NCI-H69 (cell line): ENCODE data around the gene PRKCH.
A peak's percentile ranks its signal among the peaks of the same experiment; 100 is the strongest.

Experiments used
- DNase-seq: peaks from one replicate; lab custom pipeline; 2025; lab: John Stamatoyannopoulos, UW

Gene PRKCH

GRCh38 chr14:61532123-61532505, 210.7 kb downstream of the PRKCH start:
- no peak for DNase-seq

- no peak for DNase-seq
These were observed 211.4 kb downstream of the PRKCH start for GRCh38 chr14:61532763-61533162.

GRCh38 chr14:61533513-61534255, 212.3 kb downstream of the PRKCH start:
- no peak for DNase-seq

- DNase-seq, result no peak
These were observed 213.7 kb downstream of the PRKCH start for GRCh38 chr14:61535032-61535431.

DNA sequence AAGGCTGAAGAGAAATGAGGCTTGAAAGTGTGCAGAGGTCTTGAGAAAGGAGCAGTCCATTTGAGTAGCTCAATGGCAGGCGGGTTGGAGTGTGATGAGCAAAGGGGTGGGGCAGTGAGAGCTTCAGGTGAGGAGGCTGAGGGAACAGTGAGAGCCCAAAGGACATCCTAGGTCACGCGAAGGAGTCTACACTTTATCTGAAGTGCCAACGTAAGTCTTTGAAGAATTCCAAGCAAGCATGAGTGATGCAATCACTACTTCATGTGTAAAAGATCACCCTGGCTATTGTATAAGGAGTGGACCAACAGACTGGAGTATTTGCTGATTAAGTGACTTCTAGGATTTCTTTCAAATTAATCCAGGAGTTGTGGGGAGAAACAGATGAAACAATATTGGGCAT, 214.1 kb downstream of the PRKCH start:
- no peak for DNase-seq

GRCh38 chr14:61536661-61537562, 215.5 kb downstream of the PRKCH start:
- no peak for DNase-seq

DNA sequence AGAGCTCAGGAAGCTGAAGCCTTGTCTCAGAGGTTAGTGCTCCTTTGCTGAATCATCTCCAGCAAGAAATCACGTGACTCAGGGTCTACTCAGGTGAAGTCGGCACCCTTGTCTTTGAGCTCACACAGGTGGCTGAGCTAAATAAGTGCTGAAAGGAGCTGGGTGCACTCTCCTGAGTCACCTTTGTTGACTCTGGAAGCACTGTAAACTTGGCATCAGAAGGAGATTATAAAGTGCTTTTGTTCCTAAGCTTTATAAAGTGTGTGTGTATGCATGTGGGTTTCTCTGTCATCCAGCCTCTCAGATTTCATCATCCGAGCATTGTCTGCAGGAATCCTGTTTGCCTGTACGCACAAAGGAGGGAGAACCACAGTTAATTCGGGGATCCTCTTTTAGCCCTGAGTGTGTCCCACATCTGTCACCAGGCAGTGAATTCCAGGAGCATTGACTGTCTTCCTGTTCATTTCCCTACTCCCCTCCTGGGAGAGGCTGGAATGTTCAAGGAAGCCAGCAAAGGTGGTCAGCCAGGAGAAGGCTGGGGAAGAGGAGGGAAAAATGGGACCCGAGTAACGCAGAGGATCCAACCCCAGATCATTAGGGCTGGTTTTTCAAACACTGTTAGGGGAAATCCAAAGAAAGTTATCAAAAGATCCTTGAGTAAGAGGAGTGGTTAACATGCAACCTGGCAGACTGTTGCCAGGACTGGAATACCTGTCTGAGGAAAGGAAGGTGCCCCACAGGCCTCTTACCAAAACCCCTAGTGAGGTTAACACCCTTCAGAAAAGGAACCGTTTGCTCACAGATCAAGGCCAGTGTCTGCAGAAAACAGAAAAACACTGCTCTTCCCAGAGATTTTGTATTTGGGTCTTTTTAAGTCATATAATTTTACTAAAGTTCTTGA, 216.4 kb downstream of the PRKCH start:
- peak; percentile 91 for DNase-seq

DNA sequence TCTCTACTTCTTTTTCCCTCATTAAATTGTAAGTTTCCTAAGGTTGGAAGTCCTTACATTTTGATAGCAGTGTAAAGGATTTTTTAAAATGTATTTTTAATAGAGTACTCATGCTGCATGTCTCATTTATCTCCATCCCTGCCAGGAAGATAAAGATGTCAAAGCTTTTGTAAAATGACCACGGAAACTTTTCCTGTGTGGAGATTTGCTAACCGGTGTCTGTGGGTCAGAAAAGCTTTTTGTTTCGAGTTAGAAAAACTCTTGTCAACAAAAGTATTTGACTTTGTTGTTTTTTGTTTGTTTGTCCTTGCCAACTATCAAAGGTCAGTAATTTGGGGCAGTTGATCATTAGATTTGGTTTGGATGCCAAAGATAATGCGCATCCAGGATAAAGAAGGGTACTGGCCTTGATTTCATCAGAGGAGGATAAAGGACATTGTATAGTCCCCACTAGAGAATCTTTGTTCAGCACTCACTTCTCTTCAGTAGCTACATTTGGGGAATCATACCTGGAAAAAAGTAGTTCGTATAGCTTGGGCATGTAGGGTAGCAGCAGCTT, 217.2 kb downstream of the PRKCH start:
- no peak for DNase-seq

- DNase-seq, result no peak
These were observed 218.3 kb downstream of the PRKCH start for GRCh38 chr14:61539631-61540030.

DNA sequence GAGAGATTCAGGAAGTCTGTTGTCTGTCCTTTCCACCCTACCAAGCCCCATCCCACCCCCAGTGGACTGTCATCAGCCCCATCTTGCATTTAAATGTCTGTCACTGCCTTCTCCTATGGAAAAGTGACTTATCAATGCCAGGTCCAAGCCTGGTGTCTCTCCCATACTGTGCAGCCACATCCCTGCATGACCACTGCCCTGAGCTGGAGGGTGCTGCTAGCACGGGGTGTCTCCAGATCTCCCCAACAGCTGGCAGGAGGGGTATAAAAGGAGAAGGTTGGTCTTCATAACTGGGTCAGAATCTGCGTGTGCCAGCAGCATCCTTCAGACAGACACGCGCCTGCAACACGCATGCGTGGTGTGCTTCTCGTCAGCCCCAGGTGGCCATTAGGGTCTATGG, 219.6 kb downstream of the PRKCH start:
- DNase-seq, result no peak

DNA sequence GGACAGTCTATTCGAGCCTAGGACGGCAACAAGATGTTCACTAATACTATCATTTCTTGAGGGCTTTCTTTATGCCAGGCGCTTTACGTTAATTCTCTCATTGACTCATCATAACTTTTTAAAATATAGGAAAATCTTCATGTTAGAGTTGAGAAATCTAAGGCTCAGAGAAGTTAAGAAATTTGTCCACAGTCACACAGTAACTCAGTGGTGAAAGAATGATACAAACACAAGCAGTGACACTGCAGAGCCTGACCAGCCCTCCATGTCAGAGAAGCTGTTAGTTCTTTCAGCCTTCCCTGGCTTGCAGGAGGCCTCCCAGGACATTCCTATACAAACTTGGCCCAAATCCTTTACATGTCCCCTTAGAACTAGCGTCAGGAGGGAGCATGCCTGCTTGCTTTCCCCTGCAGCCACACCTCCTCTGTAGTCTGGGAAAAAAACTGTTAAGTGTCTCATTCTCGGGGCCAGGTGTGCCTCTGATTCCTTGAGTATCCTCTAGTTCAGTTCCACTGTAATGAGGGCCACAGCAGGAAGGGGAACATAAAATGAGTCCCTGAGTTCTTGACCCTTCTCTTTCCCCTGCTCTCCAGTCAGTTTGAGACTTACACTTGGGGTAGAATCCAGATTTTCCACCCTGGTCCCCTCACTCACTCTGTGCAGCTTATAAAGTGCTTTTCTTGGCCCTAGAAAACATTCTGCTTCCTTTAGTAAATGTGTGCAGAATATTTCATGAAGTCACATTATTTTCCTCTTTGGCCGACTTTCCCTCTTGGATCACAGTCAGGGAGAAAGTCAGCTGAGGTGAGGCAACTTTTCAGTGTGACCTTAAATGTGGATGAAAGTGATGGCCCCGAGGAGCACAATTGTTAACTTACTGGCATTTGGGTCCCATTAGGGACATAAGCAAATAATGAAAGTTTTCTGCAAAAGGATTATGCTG, 221.7 kb downstream of the PRKCH start:
- no peak for DNase-seq

GRCh38 chr14:61543946-61544345, 222.6 kb downstream of the PRKCH start:
- no peak for DNase-seq

- DNase-seq, result no peak
These were observed 223.3 kb downstream of the PRKCH start for GRCh38 chr14:61544448-61545330.

DNA sequence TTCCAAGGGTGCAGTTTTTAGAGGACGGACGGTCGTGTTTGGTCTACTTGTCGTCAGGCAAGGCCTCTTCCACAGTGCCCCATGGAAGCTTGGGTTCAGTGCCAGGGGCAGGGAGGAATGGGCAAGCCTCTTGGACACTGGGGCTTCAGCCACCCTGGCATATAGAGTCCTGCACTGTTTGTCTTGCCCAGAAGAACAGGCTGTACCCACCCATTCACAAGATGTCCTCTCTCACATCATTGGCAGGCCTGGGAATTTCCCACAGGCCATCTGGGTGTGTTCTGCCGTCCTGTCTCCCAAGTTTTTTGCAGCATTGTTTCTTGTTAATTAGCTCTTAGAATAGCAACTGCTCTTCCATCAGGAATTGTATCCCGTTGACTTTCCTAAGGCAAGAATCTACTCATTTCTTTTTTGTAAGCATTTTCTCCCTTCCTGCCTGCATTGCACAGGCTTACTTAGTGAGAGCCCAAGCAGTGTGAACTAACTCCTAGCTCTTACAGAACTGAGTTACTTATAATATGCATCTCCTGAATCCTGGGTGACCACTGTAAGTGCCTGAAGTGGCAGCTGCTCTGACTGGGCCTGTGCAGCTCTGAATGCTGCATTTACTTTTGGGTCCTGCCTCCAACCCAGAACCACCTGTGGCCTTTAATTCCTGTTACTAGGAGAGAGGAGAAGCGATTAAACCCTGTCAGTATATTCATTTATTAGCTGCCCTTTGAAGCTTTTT, 224.5 kb downstream of the PRKCH start:
- no peak for DNase-seq

DNA sequence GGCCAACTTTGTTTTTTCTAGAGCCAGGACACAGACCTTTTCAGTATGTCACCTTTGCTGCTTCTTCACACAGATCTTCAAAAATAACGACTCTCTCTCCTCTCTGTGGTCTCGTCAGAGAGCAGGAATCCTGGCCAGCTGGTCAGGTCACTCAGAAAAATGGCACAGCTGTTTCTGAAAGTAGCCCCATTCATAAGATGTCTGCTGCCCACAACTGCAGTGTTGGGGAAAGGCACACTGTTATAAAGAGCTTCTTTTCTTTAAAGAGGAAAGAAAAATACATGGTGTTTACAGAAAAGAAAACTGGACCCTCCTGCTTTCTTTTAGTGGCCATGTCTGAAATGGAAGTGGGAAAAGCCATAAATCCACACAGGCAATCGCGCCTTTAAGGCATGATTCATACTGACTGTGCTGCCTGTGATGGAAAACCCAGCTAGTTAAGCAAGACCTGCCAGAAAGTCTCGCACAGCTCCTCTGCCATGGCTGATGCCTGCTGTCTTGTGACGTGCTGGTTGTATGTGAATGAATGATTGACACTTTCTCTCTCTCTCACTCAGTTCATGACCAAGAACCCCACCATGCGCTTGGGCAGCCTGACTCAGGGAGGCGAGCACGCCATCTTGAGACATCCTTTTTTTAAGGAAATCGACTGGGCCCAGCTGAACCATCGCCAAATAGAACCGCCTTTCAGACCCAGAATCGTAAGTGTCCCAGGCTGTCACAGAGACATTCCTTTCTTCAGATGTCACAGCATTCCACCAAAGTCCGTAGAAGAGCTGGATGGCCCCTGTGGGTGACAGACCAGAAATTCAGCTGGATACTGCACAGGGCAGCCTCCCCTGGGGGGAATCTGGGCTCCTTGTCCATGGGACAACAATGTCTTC, 226.0 kb downstream of the PRKCH start:
- DNase-seq, result no peak

- no peak for DNase-seq
These were observed 228.0 kb downstream of the PRKCH start for GRCh38 chr14:61549425-61549824.

- no peak for DNase-seq
These were observed 230.0 kb downstream of the PRKCH start for GRCh38 chr14:61551384-61551783.

DNA sequence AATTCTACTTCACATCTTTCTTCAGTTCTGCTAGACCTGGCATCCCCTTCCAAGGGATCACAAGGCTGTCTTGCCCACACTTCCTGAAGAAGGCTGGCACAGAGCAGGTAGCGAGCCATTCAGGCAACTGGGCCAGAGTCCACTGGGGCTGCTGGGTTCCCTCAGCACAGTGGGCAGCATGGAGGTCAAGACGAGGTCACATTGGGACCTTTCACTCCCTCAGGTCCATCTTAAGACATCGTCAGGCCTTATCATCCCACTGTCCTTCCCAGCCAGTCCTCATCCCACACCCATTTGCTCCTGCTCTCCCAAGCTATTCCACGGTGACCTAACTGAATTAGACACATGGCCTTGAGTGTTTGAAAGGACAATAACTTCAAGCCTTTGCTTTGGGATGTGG, 230.9 kb downstream of the PRKCH start:
- DNase-seq, result no peak
